GM23338 (cell line): ENCODE results near the gene OR10H1. TPM values are rescaled to one million over a fixed set of nuclear protein-coding genes. Genes with fewer than 3 reads are reported as not detected.

Experiments
- ATAC-seq: fragments of 200-7000 bp; cut with Tn5 transposase; 3 replicates; pipeline ENCODE4 v1.9.1; 2020
- DNase-seq: peaks from one replicate; pipeline ENCODE4 v3.0.0-alpha.2; 2015; ENCODE audit warnings: low spot score
- H2AFZ ChIP-seq: fragments of 200-600 bp; sonication (generic); 2 replicates; pipeline ENCODE4 v1.8.0; 2016; ENCODE audit warnings: antibody characterized with exemption, mild to moderate bottlenecking, moderate library complexity
- H3F3A ChIP-seq: fragments of 200-600 bp; sonication (generic); replicated peaks from 2 replicates; pipeline ENCODE4 v1.8.0; 2017; ENCODE audit warnings: antibody characterized with exemption, mixed run types, low read depth
- H3K27ac ChIP-seq: fragments of 200-600 bp; sonication (generic); 2 replicates; pipeline ENCODE4 v1.6.1; 2016; ENCODE audit warnings: low read depth
- H3K27me3 ChIP-seq: fragments of 200-600 bp; sonication (generic); 2 replicates; pipeline ENCODE4 v1.8.0; 2016; ENCODE audit warnings: mild to moderate bottlenecking, mixed run types, moderate library complexity; ENCODE audit not compliant: insufficient read depth
- H3K36me3 ChIP-seq: fragments of 200-600 bp; sonication (generic); 2 replicates; pipeline ENCODE4 v1.8.0; 2016; ENCODE audit warnings: mild to moderate bottlenecking; ENCODE audit not compliant: insufficient read depth
- H3K4me1 ChIP-seq: fragments of 200-600 bp; sonication (generic); 2 replicates; pipeline ENCODE4 v1.8.0; 2016; ENCODE audit warnings: mild to moderate bottlenecking, moderate library complexity; ENCODE audit not compliant: insufficient read depth
- H3K4me2 ChIP-seq: fragments of 200-600 bp; sonication (generic); 2 replicates; pipeline ENCODE4 v1.7.1; 2017; ENCODE audit warnings: mixed run types
- H3K4me3 ChIP-seq: fragments of 200-600 bp; sonication (generic); 2 replicates; pipeline ENCODE4 v1.6.1; 2016; ENCODE audit warnings: mixed run types
- H3K79me2 ChIP-seq: fragments of 200-600 bp; sonication (generic); replicated peaks from 2 replicates; pipeline ENCODE4 v1.8.0; 2017; ENCODE audit warnings: mild to moderate bottlenecking; ENCODE audit not compliant: insufficient read depth
- H3K9me2 ChIP-seq: fragments of 200-600 bp; sonication (generic); 2 replicates; pipeline ENCODE4 v1.8.0; 2017; ENCODE audit not compliant: insufficient read depth
- H4K20me1 ChIP-seq: fragments of 200-600 bp; sonication (generic); replicated peaks from 2 replicates; pipeline ENCODE4 v1.8.0; 2017; ENCODE audit warnings: mild to moderate bottlenecking; ENCODE audit not compliant: insufficient read depth
- H3K27ac Mint-ChIP-seq: 2 replicates; pipeline ENCODE4 v1.8.0; 2020; ENCODE audit warnings: inconsistent platforms, mild to moderate bottlenecking, moderate library complexity, mixed read lengths
- H3K27me3 Mint-ChIP-seq: 3 replicates; pipeline ENCODE4 v1.8.0; 2022; ENCODE audit warnings: low read depth, mild to moderate bottlenecking, moderate library complexity, mixed read lengths, inconsistent platforms; ENCODE audit not compliant: insufficient read depth, poor library complexity
- H3K36me3 Mint-ChIP-seq: 3 replicates; pipeline ENCODE4 v1.8.0; 2021; ENCODE audit warnings: low read depth, mild to moderate bottlenecking, inconsistent platforms, moderate library complexity, mixed read lengths
- H3K4me1 Mint-ChIP-seq: 3 replicates; pipeline ENCODE4 v1.8.0; 2020; ENCODE audit warnings: mild to moderate bottlenecking, inconsistent platforms, mixed read lengths
- H3K4me3 Mint-ChIP-seq: 3 replicates; pipeline ENCODE4 v1.8.0; 2021; ENCODE audit warnings: moderate library complexity, mild to moderate bottlenecking, inconsistent platforms, mixed read lengths
- H3K9me3 Mint-ChIP-seq: 3 replicates; pipeline ENCODE4 v1.8.0; 2020; ENCODE audit warnings: moderate library complexity, mild to moderate bottlenecking, inconsistent platforms, mixed read lengths
- CREB1 ChIP-seq: fragments of 250-450 bp; sonication (Bioruptor Pico); IDR thresholded peaks from 2 replicates; pipeline ENCODE4 v1.5.0; 2020; ENCODE audit warnings: low read depth, mild to moderate bottlenecking, moderate library complexity
- CTCF ChIP-seq, 2 experiments: fragments of 200-600 bp in 1 of 2; sonication (generic) in 1 of 2; conservative IDR thresholded peaks; 2 replicates each; pipeline versions ENCODE4 v1.5.1 to v1.6.1; 2016 to 2017; ENCODE audit warnings: antibody characterized with exemption in 2 of 2, low read depth in 2 of 2, mild to moderate bottlenecking in 2 of 2, moderate library complexity in 1 of 2
- ETS1 ChIP-seq: IDR thresholded peaks from 2 replicates; pipeline ENCODE4 v1.6.1; 2016; ENCODE audit warnings: antibody characterized with exemption
- EZH2 ChIP-seq: fragments of 200-600 bp; sonication (generic); IDR thresholded peaks from one replicate; pipeline ENCODE4 v1.8.0; 2017; ENCODE audit warnings: antibody characterized with exemption, mild to moderate bottlenecking, low read depth; ENCODE audit not compliant: unreplicated experiment
- EZH2phosphoT487 ChIP-seq: fragments of 200-600 bp; sonication (generic); IDR thresholded peaks from one replicate; pipeline ENCODE4 v1.8.1; 2018; ENCODE audit warnings: antibody characterized with exemption; ENCODE audit not compliant: unreplicated experiment
- JUNB ChIP-seq: IDR thresholded peaks from one replicate; pipeline ENCODE4 v1.6.1; 2016; ENCODE audit warnings: antibody characterized with exemption; ENCODE audit not compliant: unreplicated experiment
- NANOG ChIP-seq: IDR thresholded peaks from 2 replicates; pipeline ENCODE4 v1.6.1; 2016; ENCODE audit warnings: antibody characterized with exemption, borderline replicate concordance
- STAT1 ChIP-seq: IDR thresholded peaks from one replicate; pipeline ENCODE4 v1.6.1; 2016; ENCODE audit warnings: antibody characterized with exemption; ENCODE audit not compliant: unreplicated experiment
- ZNF114 ChIP-seq: fragments of 250-450 bp; sonication (Bioruptor Pico); IDR thresholded peaks from 2 replicates; pipeline ENCODE4 v1.5.0; 2020; ENCODE audit warnings: mild to moderate bottlenecking, moderate library complexity
- ZNF331 ChIP-seq: fragments of 250-450 bp; sonication (Bioruptor Pico); IDR thresholded peaks from 2 replicates; pipeline ENCODE4 v1.5.0; 2020; ENCODE audit warnings: low read depth, mild to moderate bottlenecking, moderate library complexity
- ZNF462 ChIP-seq: fragments of 250-450 bp; sonication (Bioruptor Pico); IDR thresholded peaks from 2 replicates; pipeline ENCODE4 v1.5.0; 2020; ENCODE audit warnings: mild to moderate bottlenecking, moderate library complexity
- polyA plus RNA-seq: library from polyadenylated mRNA; unstranded; fragments of >200 nt; fragmentation: Nextera tagmentation; extraction: Ambion mirVana; gene quantifications from 2 replicates; pipeline ENCODE4 v1.2.1, GENCODE V29; 2016
- total RNA-seq: library from RNA; depleted of rRNA; stranded (reverse); fragments of >200 nt; shearing (Covaris generic); gene quantifications from 2 replicates; pipeline ENCODE4 v1.2.3, GENCODE V29; 2014

OR10H1 gene
- total and polyA plus RNA-seq, 2 experiments from 2014 or later = not detected

DNA sequence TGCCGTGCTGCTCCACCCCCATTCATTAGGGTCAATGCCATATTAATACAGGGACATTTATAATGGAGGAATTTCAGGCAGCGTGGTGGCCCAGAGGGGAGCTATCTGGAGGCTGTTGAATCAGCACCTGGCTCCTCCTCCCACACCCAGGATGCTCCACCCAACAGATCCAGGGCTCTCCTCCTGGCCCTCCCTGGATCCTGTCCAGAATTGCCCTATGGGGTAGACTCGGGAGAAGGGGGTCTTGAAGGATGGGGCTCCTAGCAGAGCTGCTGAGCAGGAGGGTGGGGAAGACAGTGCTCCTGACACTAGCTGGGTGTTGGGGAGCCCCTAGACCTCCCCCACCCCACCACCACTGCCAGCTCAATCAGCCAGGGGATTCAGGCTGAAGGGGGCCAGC, 33.3 kb downstream of the OR10H1 start (continued):
- no peak for TF ChIP-seq CTCF (conservative IDR thresholded peaks at IDR 0.05; ENCODE audit: low read depth in 2 of 2)
- TF ChIP-seq ZNF114 = no peak
- no peak for TF ChIP-seq ZNF331 (CRISPR knock-in tag)
- TF ChIP-seq STAT1 = no peak
- TF ChIP-seq EZH2 = no peak
- TF ChIP-seq EZH2phosphoT487 = no peak
- TF ChIP-seq CREB1 (CRISPR knock-in tag) = no peak
- no peak for TF ChIP-seq JUNB
- no peak for TF ChIP-seq NANOG

DNA sequence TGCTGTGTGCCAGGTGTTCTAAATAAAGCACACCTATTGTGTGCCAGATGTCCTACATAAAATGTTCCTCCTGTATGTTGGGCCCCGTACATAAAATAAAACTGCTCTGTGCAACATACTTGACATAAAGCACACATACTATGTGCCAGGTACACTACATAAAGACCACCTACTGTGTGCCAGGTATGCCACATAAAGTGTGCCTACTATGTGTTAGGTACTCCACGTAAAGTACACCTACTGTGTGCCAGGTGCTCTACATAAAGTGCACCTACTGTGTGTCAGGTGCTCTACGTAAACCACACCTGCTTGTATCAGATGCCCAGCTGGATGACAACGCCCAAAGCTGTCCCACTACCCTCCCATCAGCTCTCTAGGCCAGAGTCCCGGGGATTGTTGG, 33.8 kb downstream of the OR10H1 start:
- no peaks in the 10 kb centered on the region for H3K4me1 ChIP-seq
- DNase-seq (no peak), ATAC-seq (no peak)
- Mint-ChIP-seq H3K36me3 (peaks cover 37% of the 10 kb centered on the region), H3K4me1 (no peaks in the 10 kb centered on the region), H3K4me3 (no peak overlapping the region), H3K27me3 (peaks cover 3% of the 10 kb centered on the region), H3K27ac (no peak overlapping the region), H3K9me3 (peaks cover 87% of the 10 kb centered on the region)
- no peaks in the 10 kb centered on the region for H3K27me3 ChIP-seq
- no peaks in the 10 kb centered on the region for H3F3A ChIP-seq
- no peaks in the 10 kb centered on the region for H4K20me1 ChIP-seq
- no peak overlapping the region for H3K4me2 ChIP-seq
- TF ChIP-seq STAT1 (no peak), EZH2 (no peak), EZH2phosphoT487 (no peak), ZNF114 (no peak), ZNF331 (CRISPR knock-in tag) (no peak), ETS1 (no peak), JUNB (no peak), NANOG (no peak)
- H3K79me2 ChIP-seq = no peaks in the 10 kb centered on the region
- no peak overlapping the region for H3K4me3 ChIP-seq
- no peak overlapping the region for H2AFZ ChIP-seq
- H3K36me3 ChIP-seq = no peaks in the 10 kb centered on the region
- no peaks in the 10 kb centered on the region for H3K9me2 ChIP-seq
- no peak overlapping the region for H3K27ac ChIP-seq

DNA sequence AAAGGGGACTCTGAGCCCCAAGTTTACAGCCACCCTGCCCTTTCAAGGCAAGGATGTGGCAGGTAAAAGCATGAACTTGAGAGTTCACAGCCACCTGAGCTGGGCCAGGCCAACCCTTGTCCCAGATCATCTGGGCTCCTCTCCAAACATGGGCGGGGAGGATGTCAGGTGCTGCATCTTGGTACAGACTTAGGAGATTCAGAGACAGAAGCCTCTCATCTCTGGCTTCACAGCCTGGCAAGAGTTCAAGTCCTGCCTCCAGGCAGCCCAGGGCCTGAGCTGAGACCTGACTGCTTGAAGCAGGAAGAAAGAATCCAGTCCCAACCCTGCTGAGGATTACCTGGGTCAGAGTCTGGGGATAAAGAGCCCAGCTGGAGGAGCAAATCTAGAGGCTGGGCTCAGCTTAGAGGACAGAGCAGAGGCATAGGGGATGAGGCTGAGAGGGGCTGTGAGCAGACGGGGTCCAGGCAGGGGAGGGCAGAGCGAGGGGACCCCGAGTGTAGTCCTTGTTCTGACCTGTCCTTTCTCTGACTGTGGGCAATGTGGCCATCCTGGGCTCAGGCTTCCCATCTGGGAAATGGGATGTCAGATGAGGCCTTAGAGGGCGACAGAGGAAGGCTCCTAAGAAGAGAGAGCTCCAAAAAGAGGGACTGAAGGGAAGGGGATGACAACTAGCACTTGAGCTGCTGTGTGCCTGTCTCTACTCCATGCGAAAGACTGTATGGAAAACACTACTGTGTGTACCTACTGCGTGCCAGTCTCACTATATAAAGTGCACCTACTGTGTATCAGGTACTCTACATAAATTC, 34.6 kb downstream of the OR10H1 start:
- no peak for ATAC-seq
- Histone ChIP-seq H3K9me2 (no peaks in the 10 kb centered on the region), H3K27me3 (no peaks in the 10 kb centered on the region), H4K20me1 (no peaks in the 10 kb centered on the region), H2AFZ (no peak overlapping the region), H3K79me2 (no peaks in the 10 kb centered on the region), H3K4me2 (no peak overlapping the region), H3K36me3 (no peaks in the 10 kb centered on the region), H3K27ac (no peak overlapping the region), H3K4me1 (no peaks in the 10 kb centered on the region), H3F3A (no peaks in the 10 kb centered on the region), H3K4me3 (no peak overlapping the region)
- DNase-seq = no peak
- peaks cover 43% of the 10 kb centered on the region for H3K36me3 Mint-ChIP-seq
- no peaks in the 10 kb centered on the region for H3K4me1 Mint-ChIP-seq
- H3K27ac Mint-ChIP-seq = no peak overlapping the region
- peaks cover 6% of the 10 kb centered on the region for H3K27me3 Mint-ChIP-seq
- H3K4me3 Mint-ChIP-seq = no peak overlapping the region
- H3K9me3 Mint-ChIP-seq = peaks cover 88% of the 10 kb centered on the region
- TF ChIP-seq CREB1 (CRISPR knock-in tag) = no peak
- no peak for TF ChIP-seq ZNF462
